Stimulated activated CD4-positive, alpha-beta T cell treated with anti-CD3 and anti-CD28 coated beads, Interleukin-4, amount 100 ng/mL, for 4 hours (primary cell): Measurements from ENCODE around the gene PLCL1.

Source experiments
- DNase-seq, 2 experiments: peaks; one replicate each; pipeline ENCODE4 v3.0.0-alpha.2; 2020

PLCL1 gene

DNA sequence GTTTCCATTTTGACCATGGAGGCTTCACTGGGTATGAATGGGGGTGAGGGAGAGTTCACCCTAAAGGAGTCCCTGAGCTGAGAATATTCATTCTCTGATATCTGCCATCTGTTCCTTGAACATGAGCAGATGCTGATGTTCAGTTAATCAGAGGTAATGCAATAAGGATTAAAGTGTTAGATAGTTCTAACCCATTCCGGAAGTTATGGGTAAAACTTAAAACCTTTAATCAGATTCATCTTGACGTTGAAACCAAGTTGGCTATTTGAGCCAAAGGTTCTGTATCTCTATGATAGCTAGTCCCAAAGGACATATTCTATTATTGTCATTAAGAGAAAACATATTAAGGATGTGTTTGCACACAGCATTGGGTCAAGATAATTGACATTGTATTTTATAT, 268.9 kb downstream of the PLCL1 start:
- no peak for DNase-seq

DNA sequence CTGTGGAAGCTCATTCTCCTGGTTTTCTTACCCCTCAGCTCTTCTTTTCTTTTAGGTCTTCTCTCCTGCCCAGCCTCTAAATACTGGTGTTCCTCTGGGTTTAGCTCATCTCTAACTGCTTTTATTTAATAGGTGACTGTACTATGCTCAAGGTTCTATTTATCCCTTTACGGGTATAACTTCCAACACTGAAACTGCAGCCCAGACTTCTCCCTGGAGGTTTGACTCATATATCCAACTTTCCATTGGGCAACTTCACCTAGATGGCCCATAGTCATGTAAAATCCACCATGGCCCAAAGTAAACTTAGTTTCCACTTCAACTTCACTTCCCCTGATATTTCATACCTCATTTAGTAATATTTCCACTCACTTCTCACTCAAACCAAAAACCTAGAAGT, 273.1 kb downstream of the PLCL1 start:
- no peak for DNase-seq

DNA sequence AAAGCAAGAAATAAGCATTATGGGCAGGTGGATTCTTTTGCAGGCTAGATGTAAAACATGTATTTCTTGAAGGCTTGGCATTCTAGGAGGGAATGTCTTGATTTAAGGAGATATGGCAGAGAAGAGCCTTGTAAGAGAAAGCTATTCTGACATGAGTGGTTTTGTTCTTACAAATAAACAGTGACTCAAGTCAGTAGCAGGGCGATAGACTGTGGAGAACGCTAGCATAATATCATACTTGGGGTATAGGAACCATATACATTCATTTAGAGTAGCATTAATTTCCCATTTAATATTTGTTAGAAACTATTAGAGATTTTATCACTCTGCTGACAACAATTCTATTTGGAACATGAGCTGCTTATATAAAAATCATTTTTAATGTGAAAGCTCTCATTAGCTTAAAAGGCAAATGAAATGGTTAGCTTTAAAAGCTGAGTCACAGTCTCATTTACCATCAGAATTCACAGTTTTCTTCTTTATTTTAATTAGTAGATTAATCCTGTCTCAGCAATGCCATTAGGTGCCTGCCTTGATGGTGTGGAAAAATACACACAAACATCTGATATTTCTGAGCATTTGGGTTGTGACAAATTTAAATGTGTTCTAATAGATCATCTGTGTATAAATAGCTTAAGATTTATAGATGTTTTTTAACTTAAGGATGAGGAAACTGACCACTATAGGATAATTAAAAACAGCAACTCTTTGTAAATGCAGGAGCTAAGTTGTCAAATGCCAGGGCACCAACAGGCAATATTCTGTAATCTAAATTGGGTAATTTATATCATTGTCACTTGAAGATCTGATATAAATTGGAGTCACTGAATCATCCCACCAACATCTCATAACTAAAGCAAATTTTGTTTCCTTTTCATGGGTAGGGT, 276.7 kb downstream of the PLCL1 start:
- no peak for DNase-seq

DNA sequence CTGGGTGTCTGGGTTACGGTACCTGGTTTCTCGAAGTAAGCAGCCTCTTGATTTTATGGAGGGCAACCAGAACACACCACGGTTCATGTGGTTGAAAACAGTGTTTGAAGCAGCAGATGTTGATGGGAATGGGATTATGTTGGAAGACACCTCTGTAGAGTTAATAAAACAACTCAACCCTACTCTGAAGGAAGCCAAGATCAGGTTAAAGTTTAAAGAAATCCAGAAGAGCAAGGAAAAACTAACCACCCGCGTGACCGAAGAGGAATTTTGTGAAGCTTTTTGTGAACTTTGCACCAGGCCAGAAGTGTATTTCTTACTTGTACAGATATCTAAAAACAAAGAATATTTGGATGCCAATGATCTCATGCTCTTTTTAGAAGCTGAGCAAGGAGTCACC, 279.8 kb downstream of the PLCL1 start:
- DNase-seq, result no peak

DNA sequence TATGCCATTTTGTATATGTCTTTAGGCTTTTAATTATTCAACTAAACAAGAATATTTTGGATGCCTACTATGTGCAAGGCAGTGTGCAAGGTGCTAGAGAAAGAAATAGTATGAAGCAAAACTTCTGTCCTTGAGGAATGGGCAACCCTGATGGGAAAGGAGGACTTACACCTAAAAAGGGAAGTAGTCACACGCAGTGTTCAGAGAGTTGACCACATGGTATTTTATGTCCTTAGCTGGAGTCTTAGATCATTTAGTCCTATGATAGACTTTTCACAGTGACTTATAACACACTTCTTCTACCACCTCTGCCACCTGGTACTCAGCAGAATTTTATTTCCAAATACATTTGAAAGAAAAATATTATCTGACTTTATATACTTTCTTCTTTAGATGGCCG, 291.6 kb downstream of the PLCL1 start:
- DNase-seq, result no peak

DNA sequence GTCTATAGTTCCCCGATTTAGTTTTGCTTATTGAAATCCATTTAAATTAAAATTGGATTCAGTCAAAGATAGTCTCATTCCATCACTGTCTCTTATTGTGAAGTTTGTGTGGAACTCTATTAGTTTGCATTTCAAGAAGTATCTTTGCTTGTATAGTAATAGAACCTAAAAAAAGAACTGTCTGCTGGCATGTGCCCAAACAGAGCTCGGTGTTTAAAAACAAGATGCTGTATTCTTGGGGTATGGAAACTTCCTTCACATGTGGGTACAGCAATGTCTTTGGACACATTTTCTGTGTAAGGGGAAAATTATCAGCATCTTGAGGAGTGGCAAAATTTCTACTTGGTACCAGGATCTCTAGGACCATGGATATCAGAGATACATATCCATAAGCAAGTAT, 292.6 kb downstream of the PLCL1 start:
- DNase-seq, result no peak

DNA sequence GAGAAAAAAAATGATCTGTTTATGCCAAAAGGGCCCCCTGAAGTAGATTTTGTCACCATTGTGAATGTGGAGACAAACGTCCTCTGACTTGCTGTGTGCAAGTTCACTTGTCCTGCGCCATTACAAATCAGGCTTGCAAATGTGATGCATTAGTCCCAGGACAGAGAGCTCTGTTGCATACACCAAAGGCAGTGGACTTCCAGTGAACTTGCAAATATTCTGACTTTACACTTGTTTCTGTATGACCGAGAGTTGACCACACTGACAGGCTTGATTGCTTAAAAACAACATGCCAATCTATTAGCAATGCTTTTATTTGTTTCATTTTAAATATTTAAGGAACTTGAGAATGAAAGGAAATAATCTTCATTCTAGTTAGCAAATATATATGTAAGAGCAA, 293.2 kb downstream of the PLCL1 start:
- DNase-seq, result no peak

DNA sequence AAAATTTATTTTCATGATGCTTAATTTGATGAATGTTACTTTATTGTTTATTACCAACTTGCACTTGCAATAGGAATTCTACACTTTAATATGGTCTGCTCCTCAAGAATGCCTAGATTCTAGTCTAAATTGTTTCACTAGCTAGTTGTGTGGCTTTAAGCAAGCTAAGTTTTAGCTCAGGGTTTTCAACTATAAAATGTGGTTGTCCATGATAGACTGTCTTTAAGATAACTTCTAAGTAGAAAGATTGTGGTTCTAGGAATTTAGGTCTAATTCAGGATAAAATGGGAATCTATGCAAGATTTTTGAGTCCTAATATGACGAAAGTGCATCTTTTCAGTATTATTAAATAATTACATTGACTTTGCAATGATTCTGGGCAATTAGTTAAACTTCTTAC, 294.0 kb downstream of the PLCL1 start:
- no peak for DNase-seq

DNA sequence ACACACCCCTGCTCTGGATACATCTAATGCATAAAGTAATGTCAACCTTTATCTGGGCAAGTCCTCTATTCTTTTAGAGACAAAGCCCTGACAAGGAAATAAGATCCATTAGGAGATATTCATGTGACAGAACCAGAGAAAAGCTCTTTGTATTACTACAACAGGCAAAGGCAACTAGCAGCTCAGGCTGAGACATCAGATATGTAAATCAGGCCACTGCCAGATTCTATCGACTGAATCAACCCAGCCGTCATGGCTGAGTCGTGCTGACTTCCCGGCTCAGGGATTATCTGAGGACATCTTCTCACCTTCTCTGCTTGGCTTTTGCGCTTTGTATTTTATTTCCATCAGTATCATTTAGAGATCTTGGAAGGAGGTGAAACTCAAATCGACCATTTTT, 294.5 kb downstream of the PLCL1 start:
- no peak for DNase-seq

DNA sequence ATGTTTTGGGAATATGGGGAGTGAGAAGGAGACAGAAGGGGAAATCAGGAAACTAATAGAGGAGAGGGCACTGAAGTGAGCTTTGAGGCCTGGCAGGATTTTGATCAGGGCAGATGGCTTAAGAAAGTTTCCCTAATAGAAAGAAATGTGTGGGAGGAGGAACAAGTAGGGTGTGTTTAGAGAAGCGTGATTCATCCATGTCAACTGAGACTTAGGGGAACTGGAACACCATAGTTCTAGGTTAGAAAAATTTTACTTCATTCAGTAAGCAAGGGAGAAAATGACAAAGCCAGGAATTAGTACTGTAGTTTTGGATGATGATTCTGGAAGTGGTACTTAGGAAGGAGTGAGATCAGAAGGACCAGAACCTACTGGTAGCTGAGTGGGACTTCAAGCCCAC, 296.0 kb downstream of the PLCL1 start:
- no peak for DNase-seq

DNA sequence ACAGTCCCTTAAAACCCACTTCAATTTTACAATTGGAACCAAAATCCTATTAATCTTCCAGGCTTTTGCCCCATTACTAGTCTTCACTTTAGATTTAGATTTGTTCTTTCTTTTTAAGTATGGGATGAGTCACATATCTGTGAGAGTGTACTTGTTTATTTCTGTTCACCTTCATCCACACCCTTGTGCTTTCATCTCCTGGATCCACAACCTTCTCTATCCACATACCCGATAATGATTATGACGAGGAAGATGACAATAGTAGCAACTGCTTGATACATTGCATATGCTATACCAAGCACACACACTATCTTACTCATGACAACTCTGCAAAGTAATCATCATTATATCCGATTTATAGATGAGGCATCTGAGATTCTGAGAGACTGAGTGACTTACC, 297.3 kb downstream of the PLCL1 start:
- no peak for DNase-seq

DNA sequence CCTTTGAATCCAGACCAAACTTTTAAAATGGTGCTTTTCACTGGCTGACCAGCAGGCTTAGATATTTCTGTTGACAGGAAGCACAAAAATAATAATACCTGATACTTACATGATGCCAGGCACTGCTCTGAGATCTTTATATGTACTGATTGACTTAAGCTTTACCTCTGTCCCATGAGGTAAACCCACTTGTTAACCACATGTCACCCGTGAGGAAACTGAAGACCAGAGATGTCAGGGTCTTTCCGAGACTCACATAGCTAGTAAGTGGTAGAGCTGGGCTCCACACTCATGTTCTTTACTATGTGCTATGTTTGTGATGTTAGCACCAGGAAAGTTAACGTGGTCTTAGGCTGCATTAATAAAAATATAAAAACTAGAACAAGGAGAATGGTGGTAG, 297.7 kb downstream of the PLCL1 start:
- no peak for DNase-seq

DNA sequence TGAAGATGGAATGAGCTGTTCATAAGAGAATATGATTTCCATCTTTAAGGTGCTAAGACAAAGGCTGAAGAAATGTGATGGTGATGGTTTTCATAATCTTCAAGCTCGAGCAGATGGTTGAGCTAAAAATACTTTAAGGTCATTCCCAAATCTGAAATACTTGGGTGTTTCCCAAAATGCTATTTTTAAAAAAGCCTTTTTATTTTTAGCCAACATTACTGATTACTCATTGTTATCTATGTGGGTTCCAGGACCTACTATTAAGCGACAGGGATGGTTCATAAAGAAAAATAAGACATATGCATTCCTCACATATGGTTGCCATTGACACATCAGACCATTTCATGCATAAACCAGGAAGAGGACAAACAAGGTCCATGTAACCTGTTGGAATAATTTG, 298.5 kb downstream of the PLCL1 start:
- DNase-seq, result no peak

DNA sequence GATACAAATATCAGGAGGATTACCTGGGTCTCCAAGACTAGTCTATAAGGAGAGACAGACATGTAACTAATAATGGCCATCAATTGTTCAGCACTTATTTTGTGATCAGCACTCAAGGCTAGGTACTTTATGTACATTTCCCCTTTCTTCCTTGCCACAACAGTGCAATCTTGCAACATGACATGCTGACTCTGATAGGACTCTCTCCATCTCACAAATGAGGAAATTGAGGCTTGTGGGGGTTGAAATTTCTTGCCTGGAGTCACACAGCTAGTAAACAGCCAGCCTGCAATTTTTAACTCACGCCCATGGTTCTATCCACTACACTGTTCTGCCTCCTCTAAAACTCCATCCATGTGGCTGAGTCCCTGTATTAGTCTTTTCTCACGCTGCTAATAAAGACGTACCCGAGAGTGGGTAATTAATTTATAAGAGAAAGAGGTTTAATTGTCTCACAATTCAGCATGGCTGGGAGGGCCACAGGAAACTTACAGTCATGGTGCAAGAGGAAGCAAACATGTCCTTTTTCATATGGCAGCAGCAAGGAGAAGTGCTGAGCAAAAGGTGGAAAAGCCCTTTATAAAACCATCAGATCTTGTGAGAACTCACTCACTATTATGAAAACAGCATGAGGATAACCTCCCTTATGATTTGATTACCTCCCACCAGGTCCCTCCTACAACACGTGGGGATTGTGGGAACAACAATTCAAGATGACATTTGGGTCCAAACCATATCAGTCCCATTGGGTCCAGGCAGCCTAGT, 302.4 kb downstream of the PLCL1 start:
- no peak for DNase-seq

DNA sequence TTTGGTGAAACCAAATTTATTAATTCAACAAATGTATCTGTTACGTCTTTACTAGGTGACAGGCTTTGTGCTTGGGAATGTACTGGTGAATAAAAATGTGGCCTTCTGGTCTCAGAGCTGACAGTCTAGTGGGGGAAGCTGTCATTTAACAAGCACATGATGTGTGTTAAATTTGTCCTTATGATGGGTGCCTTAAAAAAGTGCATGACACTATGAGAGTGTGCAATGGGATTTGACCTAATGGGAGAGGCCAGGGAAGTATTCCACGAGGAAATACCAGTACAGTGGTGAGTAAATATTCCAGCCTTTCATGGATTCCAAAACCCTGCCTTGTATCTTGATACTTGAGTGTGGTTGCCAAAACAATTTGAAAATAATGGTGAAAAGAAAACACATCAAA, 308.9 kb downstream of the PLCL1 start:
- DNase-seq, result no peak

DNA sequence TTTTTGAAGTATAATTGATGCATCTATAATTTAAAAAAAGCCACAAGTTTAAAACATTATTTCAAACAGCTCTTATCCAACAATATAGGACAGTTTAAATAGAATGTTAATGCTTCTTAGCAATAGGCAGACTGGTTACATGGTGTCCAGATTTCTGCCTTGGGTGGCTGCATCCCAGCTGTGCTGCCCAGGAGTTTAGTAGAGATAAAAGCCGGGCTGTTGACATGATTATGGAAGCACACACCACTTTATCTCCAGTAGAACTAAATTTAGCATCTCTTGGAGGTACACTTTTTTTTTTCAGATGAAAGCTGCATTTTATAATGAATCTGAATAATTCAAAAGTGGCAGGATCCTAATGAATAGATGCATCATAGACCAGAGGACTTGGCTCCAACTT, 309.7 kb downstream of the PLCL1 start:
- no peak for DNase-seq

DNA sequence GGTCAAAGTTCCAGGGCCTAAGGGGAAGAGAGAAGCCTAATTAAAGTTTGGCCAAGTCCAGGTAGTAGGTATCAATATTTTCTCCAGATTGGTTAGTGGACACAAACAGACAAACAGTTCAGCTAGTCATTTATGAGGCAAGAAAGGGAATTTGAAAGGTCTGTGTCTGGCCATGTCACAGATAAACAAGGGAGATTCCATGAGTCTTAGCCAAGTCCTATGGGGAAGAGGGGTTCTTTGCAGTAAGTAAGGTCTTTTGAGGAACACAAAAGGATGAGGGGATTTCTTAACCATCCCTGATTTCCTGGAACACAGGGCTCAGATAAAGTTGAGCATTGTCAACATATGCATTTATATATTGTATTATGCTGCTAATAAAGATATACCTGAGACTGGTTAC, 310.8 kb downstream of the PLCL1 start:
- DNase-seq, result no peak

DNA sequence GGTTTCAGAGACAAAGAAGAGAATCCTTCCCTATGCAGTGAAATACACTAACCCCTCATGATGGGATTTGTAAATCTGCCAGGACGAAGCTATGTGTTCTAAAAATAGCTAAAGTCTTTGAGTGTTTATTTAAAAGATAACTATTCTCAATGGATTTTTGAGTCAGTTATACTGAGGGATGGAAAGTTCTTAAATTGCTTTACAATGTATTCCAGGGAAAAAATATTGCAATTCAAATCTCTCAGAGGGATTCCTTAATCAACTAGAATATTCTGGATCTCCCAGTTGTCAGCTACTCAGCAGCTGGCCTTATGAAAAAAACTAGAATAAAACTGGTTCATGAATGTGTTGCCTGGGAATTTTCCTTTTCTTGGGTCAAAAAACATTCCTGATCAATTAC, 312.4 kb downstream of the PLCL1 start:
- DNase-seq, result no peak

DNA sequence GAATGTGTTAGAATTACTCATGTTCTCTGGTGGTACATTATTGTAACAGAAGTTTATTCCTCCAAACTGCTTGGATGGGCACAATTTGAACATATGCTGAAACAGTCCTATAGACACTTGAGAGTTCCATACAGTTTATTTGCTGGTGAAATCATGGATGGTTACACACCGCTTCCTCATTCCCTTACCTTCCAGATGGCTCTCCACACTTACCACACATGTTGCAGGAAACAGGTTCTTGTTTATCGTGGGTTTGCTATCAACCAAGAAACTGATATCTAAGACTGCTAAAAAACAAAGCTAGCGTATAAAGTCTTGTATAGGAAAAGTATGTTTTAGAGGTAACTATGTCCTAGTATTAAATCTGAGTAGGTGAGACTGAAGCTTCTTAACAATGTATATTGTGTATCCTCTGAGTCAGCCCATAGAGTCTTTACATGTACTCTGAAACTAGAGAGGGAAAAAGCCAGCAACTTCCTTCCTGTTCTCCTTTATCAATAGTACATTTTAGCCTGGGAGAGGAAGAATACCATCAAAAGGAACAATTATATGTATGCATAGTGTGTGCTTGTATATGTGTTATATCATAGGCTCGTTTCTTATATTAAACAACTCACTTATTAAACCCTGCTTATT, 313.1 kb downstream of the PLCL1 start:
- no peak for DNase-seq

DNA sequence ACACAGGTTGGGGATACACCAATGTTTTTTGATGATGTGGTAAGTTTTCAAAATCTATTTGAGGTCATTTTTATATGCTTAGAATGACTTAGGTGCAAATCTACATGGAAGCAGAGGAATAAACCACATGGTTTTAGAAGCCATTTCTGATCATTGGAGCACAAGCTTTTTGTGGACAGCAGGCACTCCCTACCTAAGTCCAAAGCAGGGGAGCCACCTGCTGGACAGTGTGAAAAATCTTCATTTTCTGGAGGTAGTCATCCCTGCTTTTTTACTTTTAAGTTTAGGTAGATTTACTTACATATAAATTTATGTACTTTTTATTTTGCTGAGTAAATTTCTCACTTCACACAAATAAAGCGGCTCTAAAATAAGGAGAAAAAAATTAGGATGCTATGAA, 323.2 kb downstream of the PLCL1 start:
- DNase-seq, result peak; percentile 38 to 39

DNA sequence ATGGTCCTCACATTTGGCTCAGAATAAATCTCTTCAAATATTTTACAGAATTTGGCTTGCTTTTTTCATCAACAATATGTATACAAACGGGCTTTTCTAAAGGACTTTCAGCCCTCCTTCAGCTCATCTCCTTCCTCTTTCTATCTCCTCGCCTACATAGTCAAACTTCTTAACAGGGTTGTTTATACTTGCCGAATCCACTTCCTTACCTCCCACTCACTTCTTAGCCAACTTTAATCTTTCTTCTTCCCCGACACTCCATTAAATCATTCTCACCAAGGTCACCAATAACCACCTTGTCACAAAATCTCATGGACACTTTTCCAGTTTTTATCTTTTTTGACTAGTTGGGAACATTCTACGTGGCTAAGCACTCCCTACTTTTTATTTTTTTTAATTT, 325.2 kb downstream of the PLCL1 start:
- no peak for DNase-seq

DNA sequence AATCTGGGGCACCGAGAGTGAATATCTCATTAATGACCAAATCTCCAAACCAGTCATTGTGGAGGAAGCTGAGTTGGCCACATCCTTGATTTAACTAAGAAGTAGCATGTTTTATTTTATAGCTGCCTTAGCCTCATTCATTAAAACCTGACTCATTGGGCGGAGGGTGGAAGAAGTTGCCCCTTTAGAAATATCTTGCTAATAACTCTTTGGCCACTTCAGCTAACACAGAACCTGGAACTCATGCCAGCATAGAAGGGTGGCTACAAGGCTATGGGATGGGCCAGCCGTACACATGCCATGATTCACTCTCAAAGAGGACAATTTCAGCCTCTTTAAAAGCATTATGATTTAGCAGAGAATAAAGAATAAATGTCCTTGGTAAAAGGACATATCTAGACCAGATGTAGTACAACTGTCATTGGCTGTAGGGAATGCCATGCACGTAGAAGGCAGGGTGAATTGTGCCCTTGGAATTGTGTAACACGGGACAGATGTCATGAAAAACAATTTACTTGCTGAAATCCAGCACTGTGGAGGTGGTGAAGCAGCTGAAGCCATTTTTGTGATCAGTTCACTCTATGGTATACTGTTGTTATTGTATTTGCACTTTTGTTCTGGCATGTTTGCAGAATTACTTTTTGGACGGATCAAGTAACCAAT, 330.0 kb downstream of the PLCL1 start:
- DNase-seq, result no peak

DNA sequence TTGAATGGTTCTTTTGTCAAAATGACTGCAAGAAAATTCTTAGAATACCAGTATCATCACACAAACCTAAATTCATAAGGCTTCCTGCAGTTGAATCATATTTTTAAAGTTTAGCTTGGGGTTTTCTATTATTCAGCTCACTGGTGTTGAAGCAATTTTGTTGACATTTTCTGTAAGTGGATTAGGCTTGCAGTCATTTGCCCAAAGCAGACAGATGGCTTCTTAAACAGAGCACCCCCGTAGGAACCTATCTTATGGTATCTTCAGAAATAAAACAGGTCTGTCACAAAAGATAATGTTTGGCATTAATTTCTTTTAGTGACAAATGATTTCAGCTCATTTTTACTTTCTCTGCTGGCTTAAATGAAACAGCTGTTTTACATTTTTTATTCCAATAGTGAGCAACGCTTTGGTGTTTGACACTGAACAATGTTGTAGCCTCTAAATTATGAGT, 331.1 kb downstream of the PLCL1 start:
- DNase-seq, result no peak
